Body of pancreas (tissue), 4 donors: ENCODE data around the gene CD80. TPM values are rescaled to one million over a fixed set of nuclear protein-coding genes. Genes with fewer than 3 reads are reported as not detected.
"Not testable (repeated sequence)": the region's sequence is repeated elsewhere in the genome, so short reads cannot be mapped to it uniquely, and the experiment has no call there.

Experiments used
- ATAC-seq: fragments of 150-250 bp; one replicate; pipeline ENCODE4 v1.9.1; 2016
- DNase-seq, 4 donors: peaks; one replicate each; pipeline ENCODE4 v3.0.0-alpha.2; 2019
- H3K27ac ChIP-seq, 4 donors: fragments of 200-600 bp; sonication (generic); 1 replicate in 3 of 4; 2 replicates in 1 of 4; pipeline versions ENCODE4 v1.5.1 to v1.6.1; 2016 to 2019; ENCODE audit warnings: mild to moderate bottlenecking in 1 of 4, mixed read lengths in 1 of 4, moderate library complexity in 1 of 4
- H3K27me3 ChIP-seq, 2 donors: fragments of 200-600 bp; sonication (generic); one replicate each; pipeline ENCODE4 v1.6.0; 2016; ENCODE audit warnings: mild to moderate bottlenecking in 1 of 2
- H3K36me3 ChIP-seq, 2 donors: fragments of 200-600 bp; sonication (generic); replicated peaks in 1 of 2; 2 replicates each; pipeline ENCODE4 v1.5.1; 2016; ENCODE audit warnings: low read depth in 2 of 2; ENCODE audit not compliant: insufficient read depth in 1 of 2
- H3K4me1 ChIP-seq: fragments of 200-600 bp; sonication (generic); one replicate; pipeline ENCODE4 v1.6.0; 2016
- H3K4me3 ChIP-seq, 2 donors: fragments of 200-600 bp; sonication (generic); 1 replicate in 1 of 2; 2 replicates in 1 of 2; pipeline ENCODE4 v1.5.1; 2016 to 2019
- H3K9me3 ChIP-seq, 3 donors: fragments of 200-600 bp; sonication (generic); 1 replicate in 2 of 3; 2 replicates in 1 of 3; pipeline ENCODE4 v1.5.1; 2016
- CTCF ChIP-seq, 7 experiments: fragments of 450-650 bp in 4 of 7; fragments of 200-600 bp in 3 of 7; sonication (generic) in 3 of 7; IDR thresholded peaks; one replicate each; pipeline ENCODE4 v1.5.1; 2016 to 2019; ENCODE audit warnings: antibody characterized with exemption in 7 of 7
- POLR2A ChIP-seq, 3 donors: fragments of 450-650 bp; IDR thresholded peaks; one replicate each; pipeline ENCODE4 v1.6.1; 2016; ENCODE audit warnings: antibody characterized with exemption in 3 of 3, mild to moderate bottlenecking in 2 of 3
- WGBS, 2 donors: methylation state at CpG; one replicate each; pipeline ENCODE4 v1.1.5; 2017; 5-methylcytosine and 5-hydroxymethylcytosine counted together
- intact Hi-C: fragments of 100-400 bp; cut with DNase I; formaldehyde crosslinking; loops from one replicate; pipeline ENCODE4 v1.15.1; 2023
- total RNA-seq, 2 donors: library from RNA; depleted of rRNA; stranded (reverse); fragments of >200 nt; gene quantifications; one replicate each; pipeline ENCODE4 v1.1.0, GENCODE V29; 2016

CD80 gene
- total RNA-seq, 2 donors from 2014 or later: 0.26 TPM; not detected in 1

- TF ChIP-seq CTCF (IDR thresholded peaks at IDR 0.05): no peak
- TF ChIP-seq POLR2A (IDR thresholded peaks at IDR 0.05): no peak
- no peaks in the 10 kb centered on the region for H3K36me3 ChIP-seq
- no peak for DNase-seq
- 92 to 99% methylated on average over 6 of the region's 6 CpGs for WGBS, 2 donors
- intact Hi-C loops: no loop called here
- ATAC-seq: no peak
- no peak overlapping the region for H3K4me3 ChIP-seq
- H3K9me3 ChIP-seq: no peaks in the 10 kb centered on the region
- no peak overlapping the region for H3K27ac ChIP-seq
- H3K4me1 ChIP-seq: peaks cover 23% of the 10 kb centered on the region
- no peaks in the 10 kb centered on the region for H3K27me3 ChIP-seq
These were observed 37.0 kb upstream of the CD80 start for GRCh38 chr3:119596398-119596797.

- Histone ChIP-seq H3K27me3 (no peaks in the 10 kb centered on the region), H3K4me1 (peaks cover 23% of the 10 kb centered on the region), H3K4me3 (no peak overlapping the region), H3K36me3 (no peaks in the 10 kb centered on the region), H3K9me3 (no peaks in the 10 kb centered on the region), H3K27ac (no peak overlapping the region)
- intact Hi-C loops: no loop called here
- DNase-seq (no peak), ATAC-seq (no peak)
- WGBS, 2 donors: 74 to 83% methylated on average over 7 of the region's 7 CpGs
- TF ChIP-seq POLR2A (IDR thresholded peaks at IDR 0.05): no peak
- no peak for TF ChIP-seq CTCF (IDR thresholded peaks at IDR 0.05)
These were observed 36.4 kb upstream of the CD80 start for GRCh38 chr3:119595639-119596334.

DNA sequence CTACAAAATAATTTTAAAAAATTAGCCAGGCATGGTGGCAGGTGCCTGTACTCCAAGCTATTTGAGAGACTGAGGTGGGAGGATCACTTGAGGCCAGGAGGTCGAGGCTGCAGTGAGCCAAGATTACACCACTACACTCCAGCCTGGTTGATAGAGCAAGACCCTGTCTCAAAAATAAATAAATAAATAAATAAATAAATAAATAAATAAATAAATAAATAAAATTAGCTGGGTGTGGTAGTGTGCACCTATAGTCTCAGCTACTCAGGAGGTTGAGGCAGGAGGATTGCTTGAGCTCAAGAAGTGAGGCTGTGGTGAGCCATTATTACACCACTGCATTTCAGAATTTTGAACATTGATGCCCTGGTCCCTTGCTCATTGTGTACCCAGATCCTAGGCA is 35.5 kb upstream of the CD80 start:
- WGBS, 2 donors: 82 to 96% methylated on average over 1 of the region's 1 CpG
- H3K27me3 ChIP-seq, ATAC-seq, DNase-seq, H3K9me3 ChIP-seq, H3K27ac ChIP-seq, H3K36me3 ChIP-seq, intact Hi-C loops, H3K4me3 ChIP-seq: not testable (repeated sequence)
- peaks cover 23% of the 10 kb centered on the region for H3K4me1 ChIP-seq

- WGBS, 2 donors: 79 to 91% methylated on average over 5 of the region's 5 CpGs
- TF ChIP-seq POLR2A (IDR thresholded peaks at IDR 0.05): no peak
- TF ChIP-seq CTCF (IDR thresholded peaks at IDR 0.05): no peak
- H3K27me3 ChIP-seq: no peaks in the 10 kb centered on the region
- no peaks in the 10 kb centered on the region for H3K9me3 ChIP-seq
- ATAC-seq (no peak), DNase-seq (no peak)
- H3K36me3 ChIP-seq: no peaks in the 10 kb centered on the region
- intact Hi-C loops: no loop called here
- H3K27ac ChIP-seq: no peak overlapping the region
- H3K4me1 ChIP-seq: peaks cover 20% of the 10 kb centered on the region
- no peak overlapping the region for H3K4me3 ChIP-seq
These were observed 34.7 kb upstream of the CD80 start for GRCh38 chr3:119594066-119594465.

- TF ChIP-seq POLR2A (IDR thresholded peaks at IDR 0.05) (no peak), CTCF (IDR thresholded peaks at IDR 0.05) (no peak)
- Histone ChIP-seq H3K36me3 (no peaks in the 10 kb centered on the region), H3K4me3 (no peak overlapping the region), H3K27me3 (no peaks in the 10 kb centered on the region), H3K4me1 (peaks cover 8% of the 10 kb centered on the region), H3K9me3 (no peaks in the 10 kb centered on the region), H3K27ac (no peak overlapping the region)
- WGBS, 2 donors: 56 to 61% methylated on average over 1 of the region's 1 CpG
- ATAC-seq (no peak), DNase-seq (no peak)
- intact Hi-C loops: no loop called here
These were observed 33.4 kb upstream of the CD80 start for GRCh38 chr3:119592861-119593260.
